CD4-positive, alpha-beta T cell treated with Interleukin-6 at 100 ng/mL for 8 hours (primary cell): ENCODE measurements around the gene NUAK2.
"Not testable (repeated sequence)": the region's sequence is repeated elsewhere in the genome, so short reads cannot be mapped to it uniquely, and the experiment has no call there.

ENCODE experiments used
- DNase-seq: peaks from one replicate; pipeline ENCODE4 v3.0.0-alpha.2; 2020; ENCODE audit warnings: mixed read lengths, low spot score

Gene NUAK2

GRCh38 chr1:205296154-205296553 is 25.4 kb downstream of the NUAK2 start:
- no peak for DNase-seq

DNA sequence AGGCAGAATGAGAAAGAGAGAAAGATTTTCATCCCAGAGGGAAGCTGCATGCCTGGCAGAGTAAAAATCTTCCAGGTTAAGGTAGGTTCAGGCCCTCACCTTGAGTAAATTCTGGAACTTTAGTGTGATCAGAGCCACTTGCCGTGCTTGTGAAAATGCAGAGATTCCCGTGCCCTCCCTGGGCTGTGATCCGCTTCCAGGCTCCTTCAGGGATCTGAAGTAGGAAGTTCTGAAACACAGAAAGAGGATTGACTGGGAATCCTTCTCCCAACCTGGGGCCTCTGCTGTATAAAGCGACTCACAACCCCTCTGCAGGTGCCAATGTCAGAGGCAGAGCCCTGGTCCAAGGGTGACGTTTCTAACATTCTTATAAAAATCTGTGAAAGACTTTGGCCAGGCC is 26.6 kb downstream of the NUAK2 start:
- DNase-seq, result no peak

- no peak for DNase-seq
Measured at GRCh38 chr1:205294175-205294917, 27.2 kb downstream of the NUAK2 start.

GRCh38 chr1:205293350-205294074 is 28.0 kb downstream of the NUAK2 start:
- DNase-seq, result no peak

DNA sequence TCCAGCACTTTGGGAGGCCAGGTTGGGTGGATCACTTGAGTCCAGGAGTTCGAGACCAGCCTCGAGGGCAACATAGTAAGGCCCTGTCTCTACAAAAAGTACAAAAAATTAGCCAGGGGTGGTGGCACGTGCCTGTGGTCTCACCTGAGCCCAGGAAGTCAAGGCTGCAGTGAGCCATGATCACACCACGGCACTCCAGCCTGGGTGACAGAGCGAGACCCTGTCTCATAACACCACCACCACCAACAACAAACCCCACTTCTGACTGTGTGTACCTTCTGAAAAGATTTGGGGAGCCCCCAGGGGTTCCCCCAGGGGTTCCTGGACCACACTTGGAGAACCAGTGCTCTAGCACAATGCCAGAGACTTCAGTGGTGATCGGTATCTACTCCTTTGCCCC is 29.9 kb downstream of the NUAK2 start:
- no peak for DNase-seq

DNA sequence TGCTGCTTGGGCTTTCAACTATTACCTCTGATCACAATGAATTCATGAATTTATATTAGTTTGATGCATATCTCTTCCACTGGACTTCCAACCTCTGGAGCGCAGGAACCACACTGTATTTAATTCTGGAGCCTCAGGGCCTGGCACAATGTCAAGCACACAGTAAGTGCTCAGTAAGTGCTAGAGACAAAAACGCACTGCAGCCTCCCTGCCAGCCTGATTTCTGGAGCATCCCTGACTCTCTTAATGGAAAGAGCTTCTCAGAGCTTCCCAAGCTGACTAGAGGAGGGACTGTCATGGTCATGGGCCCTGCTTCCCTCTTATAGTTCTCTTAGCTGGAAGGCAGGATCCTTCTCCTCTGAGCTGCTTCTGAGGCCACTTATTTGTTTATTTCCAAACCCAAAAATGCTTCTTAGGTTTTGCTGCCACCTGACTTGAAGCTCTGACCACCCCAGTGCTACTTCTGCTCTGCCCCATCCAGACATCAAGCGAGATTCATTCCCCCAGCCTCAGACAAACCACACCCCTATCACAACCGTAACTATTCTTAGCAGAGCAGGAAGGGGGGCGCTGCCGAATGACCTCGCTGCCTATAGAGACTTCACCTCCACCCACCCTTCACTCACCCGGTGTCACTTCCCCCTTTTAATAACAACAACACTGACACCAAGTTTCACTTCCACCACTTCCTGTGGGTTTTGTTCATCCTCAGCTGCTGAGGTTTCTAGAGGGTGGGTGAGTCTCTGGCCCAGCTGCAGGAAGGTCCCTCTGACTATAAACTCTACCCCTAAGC is 33.6 kb downstream of the NUAK2 start:
- peak; percentile 91 for DNase-seq

DNA sequence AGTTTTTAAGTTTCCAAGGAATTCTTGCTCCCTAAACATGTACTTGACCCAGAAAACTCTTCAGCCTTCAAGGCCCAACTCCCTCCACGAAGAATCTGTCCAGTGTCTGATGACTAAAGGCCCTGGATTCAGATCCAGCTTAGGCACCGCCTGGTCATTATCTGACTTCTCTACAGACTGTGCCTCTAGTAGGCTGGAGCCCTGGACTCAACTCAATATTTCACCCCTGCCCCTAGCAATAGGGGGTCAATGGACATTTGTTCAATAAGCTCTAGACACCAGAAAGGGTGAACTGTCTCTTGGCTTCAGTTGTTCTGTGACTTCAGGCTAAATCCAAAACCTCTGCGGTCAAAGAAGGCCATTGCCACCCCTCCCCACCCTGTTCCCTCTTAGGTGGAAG is 34.5 kb downstream of the NUAK2 start:
- DNase-seq, result no peak

DNA sequence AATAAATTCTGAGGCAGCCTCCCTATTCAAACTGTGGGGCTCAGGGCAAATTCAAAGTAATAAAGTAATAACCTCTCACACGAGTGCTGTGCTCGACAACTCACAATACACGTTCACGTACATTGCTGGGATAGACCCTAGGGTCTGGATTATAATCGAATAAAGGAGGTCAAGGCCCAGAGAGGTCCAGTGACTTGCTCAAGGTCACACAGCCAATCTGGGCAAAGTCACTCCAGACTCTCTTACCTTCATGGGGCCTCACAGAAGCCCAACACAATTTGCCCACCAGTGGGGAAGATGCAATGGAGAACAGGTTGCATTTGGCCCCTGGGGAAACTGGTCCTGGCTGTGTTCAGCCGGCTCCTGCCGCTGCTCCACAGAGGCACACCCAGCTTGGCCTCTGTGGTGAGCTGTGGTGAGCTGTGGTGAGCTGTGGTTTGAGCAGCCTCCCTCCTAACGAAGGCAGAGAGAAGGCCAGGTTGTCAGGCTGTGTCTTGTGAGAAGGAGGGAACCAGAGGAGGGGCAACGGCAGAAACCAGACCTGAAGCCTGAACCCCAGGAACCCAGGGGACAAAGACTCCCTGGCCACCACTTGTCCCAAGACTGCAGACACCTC is 35.1 kb downstream of the NUAK2 start:
- DNase-seq, result peak; percentile 69

GRCh38 chr1:205285381-205286101 is 36.0 kb downstream of the NUAK2 start:
- DNase-seq, result peak; percentile 73

GRCh38 chr1:205284420-205285144 is 37.0 kb downstream of the NUAK2 start:
- peak; percentile 96 for DNase-seq

- DNase-seq, result no peak
Measured at GRCh38 chr1:205283270-205284147, 38.0 kb downstream of the NUAK2 start.

DNA sequence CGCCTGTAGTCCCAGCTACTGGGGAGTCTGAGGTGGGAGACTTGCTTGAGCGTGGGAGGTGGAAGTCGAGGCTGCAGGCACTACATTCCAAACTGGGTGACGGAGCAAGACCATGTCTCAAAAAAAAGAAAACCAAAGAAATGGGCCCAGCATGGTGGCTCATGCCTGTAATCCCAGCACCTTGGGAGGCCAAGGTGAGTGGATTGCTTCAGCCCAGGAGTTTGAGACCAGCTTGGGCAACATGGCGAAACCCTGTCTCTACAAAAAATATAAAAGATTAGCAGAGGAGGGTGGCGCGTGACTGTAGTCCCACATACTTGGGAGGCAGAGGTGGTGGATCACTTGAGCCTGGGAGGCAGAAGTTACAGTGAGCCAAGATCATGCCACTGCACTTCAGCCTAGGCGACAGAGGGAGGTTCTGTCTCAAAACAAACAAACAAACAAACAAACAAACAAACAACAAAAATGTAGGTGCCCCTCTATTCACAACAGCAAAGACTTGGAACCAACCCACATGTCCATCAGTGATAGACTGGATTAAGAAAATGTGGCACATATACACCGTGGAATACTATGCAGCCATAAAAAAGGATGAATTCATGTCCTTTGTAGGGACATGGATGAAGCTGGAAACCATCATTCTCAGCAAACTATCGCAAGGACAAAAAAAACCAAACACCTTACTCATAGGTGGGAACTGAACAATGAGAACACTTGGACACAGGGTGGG is 40.7 kb downstream of the NUAK2 start:
- DNase-seq, result not testable (repeated sequence)

- no peak for DNase-seq
Measured at GRCh38 chr1:205279986-205280385, 41.6 kb downstream of the NUAK2 start.

DNA sequence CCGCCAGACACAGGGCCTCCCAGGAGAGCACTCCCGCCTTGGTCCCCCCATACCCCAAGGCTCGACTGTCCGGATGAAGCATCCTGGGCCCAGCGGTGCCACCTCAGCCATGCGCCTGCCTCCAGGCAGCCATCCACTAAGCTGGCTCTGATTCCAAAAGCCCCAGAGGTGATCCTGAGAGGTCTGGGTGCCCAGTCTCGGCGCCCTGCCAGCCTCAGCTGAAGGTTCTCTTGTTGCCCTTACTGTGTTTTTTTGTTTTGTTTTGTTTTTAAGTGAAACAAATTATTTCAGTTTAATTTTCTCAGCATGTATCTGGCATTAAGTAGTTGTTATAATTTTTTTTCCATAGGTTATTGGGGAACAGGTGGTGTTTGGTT is 44.9 kb downstream of the NUAK2 start:
- no peak for DNase-seq

DNA sequence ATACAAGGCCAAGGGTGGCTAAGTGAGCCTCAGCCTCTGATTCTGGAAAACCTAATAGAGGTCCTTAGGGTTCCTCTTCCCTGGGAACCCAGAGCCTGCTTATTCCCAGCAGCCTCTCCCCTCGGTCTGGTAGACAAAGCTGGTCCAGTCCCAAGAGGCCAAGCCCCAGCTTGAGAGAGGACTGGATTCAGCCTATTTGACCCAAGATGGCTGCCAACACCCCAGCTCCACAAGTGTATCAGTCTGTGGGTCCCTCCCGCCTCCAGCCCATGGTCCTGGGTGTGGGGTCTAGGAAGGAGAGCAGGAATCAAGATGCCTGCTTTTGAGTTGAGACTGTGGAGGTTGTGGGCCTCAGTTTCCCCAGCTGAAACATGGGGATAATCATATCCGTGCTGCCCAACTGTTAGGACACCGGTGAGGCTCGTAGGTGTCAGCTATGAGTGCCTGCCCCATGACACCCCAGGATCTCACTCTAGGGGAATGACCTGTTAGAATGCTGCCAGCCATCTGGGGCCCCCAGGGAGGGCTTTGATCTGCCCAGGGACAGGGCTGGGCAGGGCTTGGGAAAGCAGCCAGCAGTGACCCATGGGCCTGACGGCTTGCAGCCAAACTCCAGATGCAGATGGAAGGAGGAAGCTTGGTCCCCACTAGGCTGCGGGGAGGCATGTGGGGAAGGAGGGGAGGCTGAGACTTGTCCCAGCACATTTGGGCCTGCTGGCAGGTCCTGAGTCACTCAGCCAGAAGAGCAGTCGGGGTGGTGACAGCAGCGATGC is 45.4 kb downstream of the NUAK2 start:
- DNase-seq, result no peak

GRCh38 chr1:205275133-205275532 is 46.4 kb downstream of the NUAK2 start:
- peak; percentile 75 for DNase-seq

DNA sequence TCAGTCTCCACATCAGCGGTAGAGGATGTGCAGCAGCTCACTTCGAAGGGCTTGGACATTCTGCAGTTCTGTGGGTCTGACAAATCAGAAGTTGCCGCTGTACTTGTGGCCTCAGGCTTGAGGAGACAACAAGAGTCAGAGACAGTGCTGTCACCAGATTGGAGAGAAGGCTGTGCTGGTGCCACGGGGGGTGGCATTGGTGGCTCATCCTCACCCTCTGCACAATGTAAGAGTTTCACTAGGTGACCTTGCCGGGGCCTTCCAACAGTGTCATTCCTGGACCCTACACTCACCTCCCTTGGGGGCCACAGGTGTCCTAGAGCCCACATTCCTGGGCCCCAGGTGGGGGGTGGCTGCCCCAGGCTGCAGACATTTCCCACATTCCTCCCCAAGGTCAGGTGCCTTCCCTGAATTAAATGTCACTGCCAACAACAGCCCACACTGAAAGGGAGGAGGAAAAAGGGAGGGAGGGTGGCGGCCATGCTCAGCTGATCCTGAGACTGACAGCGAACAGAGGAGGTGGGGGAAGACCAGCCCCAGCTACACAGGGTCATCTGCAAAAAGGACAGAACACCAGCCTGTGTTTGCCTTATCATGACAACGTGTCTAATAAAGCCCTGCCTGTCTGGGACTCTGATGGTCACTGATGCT is 47.4 kb downstream of the NUAK2 start:
- no peak for DNase-seq

DNA sequence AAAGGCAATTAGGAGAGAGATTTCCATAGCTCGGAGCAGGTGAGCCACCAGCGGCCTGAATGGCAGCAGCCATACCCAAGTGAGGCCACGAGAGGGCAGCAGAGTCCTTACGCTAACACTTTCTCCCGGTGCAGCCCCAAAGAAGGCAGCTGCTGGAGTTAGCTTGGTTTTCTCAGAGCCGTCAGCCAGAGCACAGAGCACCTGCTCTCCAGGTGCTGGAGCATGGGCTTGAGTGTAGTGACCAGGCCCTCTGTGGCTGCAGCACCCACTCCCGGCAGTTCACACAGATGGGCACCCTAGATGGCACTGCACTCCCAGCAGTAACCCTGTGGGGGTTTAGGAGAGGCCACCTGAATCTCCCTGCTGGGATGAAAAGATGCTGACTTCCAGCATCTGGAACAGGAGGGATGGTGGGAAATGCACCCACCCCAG is 48.0 kb downstream of the NUAK2 start:
- DNase-seq, result peak; percentile 85
